GM12891 (cell line): Measurements from ENCODE around the gene UCHL3.

Experiments
- DNase-seq: peaks from one replicate; pipeline ENCODE4 v3.0.0; 2011; ENCODE audit warnings: low spot score; ENCODE audit not compliant: insufficient read length
- FAIRE-seq: peaks from 2 replicates; lab custom pipeline; 2011; peaks lifted over from hg19 to GRCh38; lab: Jason Lieb, UNC
- PAX5 ChIP-seq: IDR thresholded peaks from 2 replicates; pipeline ENCODE4 v1.6.1; 2011; ENCODE audit warnings: low read length, moderate library complexity, mild to moderate bottlenecking; ENCODE audit not compliant: insufficient read depth, severe bottlenecking
- POLR2A ChIP-seq: IDR thresholded peaks from 2 replicates; pipeline ENCODE4 v1.6.1; 2011; ENCODE audit warnings: low read depth, low read length, control low read depth
- POLR2AphosphoS5 ChIP-seq: IDR thresholded peaks from 2 replicates; pipeline ENCODE4 v1.6.1; 2011; ENCODE audit warnings: low read depth, low read length, control low read depth
- POU2F2 ChIP-seq: IDR thresholded peaks from 2 replicates; pipeline ENCODE4 v1.6.1; 2011; ENCODE audit warnings: low read depth, mild to moderate bottlenecking, control low read depth, low read length, moderate library complexity
- SPI1 ChIP-seq: IDR thresholded peaks from 2 replicates; pipeline ENCODE4 v1.6.1; 2011; ENCODE audit warnings: low read depth, low read length, control low read depth
- TAF1 ChIP-seq: IDR thresholded peaks from 2 replicates; pipeline ENCODE4 v1.6.1; 2011; ENCODE audit warnings: low read depth, low read length, control low read depth

The UCHL3 gene

GRCh38 chr13:75581874-75582640 is 32.5 kb downstream of the UCHL3 start:
- peak; percentile 40 for FAIRE-seq
- no peak for DNase-seq

DNA sequence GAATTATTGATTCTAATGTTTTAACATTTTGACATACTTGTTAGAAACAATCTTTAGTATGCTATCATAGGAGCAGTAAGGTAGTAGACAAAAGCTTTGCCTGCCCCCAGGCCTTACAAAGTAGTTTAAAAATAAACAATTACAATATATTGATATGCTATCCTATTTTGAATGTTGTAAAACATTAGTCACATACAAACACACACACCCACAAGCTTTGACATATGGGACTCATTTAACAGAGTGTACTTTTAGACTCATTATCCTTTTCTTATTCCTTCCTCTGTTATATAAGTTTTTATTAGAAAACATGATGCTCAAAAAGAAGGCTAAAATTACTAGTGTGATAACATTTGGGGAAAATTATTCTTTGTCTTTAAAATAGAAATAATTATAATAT is 33.5 kb downstream of the UCHL3 start:
- FAIRE-seq, result no peak
- no peak for TF ChIP-seq PAX5
- TF ChIP-seq TAF1, result no peak
- TF ChIP-seq SPI1, result no peak
- TF ChIP-seq POU2F2, result no peak
- TF ChIP-seq POLR2A, result no peak
- no peak for TF ChIP-seq POLR2AphosphoS5
- no peak for DNase-seq

More at GRCh38 chr13:75581874-75582640, 32.5 kb downstream of the UCHL3 start:
- TF ChIP-seq POLR2A (no peak), TAF1 (no peak), POLR2AphosphoS5 (no peak), POU2F2 (no peak), SPI1 (no peak), PAX5 (no peak)

GRCh38 chr13:75585153-75585552 is 35.6 kb downstream of the UCHL3 start:
- FAIRE-seq, result no peak
- no peak for DNase-seq
- no peak for TF ChIP-seq POLR2A
- TF ChIP-seq TAF1, result no peak
- no peak for TF ChIP-seq POU2F2
- no peak for TF ChIP-seq PAX5
- TF ChIP-seq SPI1, result no peak
- no peak for TF ChIP-seq POLR2AphosphoS5

- no peak for DNase-seq
- no peak for TF ChIP-seq POU2F2
- TF ChIP-seq POLR2A, result no peak
- no peak for TF ChIP-seq POLR2AphosphoS5
- no peak for TF ChIP-seq TAF1
- no peak for TF ChIP-seq PAX5
- no peak for TF ChIP-seq SPI1
- FAIRE-seq, result peak; percentile 41
Measured at GRCh38 chr13:75587679-75588078, 38.1 kb downstream of the UCHL3 start.

DNA sequence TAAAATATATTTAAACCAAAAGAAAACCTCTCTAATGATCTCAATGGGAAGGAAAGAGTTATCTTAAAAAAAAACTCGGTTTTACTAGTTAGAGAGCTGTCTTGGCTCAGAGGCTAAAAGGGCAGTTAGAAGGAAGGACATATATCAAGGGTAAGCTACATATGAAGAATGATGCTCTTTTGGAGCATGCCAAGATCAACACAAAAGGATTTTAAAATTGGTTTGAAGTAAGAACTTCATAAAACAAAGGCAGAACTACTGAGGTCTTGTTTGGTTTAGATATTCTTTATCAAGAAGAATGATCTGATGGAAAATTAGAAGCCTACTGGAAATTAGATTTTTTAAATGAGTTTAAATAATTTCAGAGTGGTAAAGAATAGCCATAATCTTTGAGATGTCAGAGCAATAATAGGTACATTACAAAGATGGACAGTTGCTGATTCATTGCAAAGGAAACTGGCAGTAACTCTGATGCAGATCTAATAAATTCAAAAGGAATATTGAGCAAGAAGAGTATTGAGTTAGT is 47.1 kb downstream of the UCHL3 start:
- TF ChIP-seq POLR2A, result no peak
- no peak for TF ChIP-seq POU2F2
- TF ChIP-seq POLR2AphosphoS5, result no peak
- no peak for TF ChIP-seq PAX5
- TF ChIP-seq TAF1, result no peak
- TF ChIP-seq SPI1, result no peak
- no peak for DNase-seq
- no peak for FAIRE-seq

- TF ChIP-seq PAX5 (no peak), TAF1 (no peak), POU2F2 (no peak), POLR2A (no peak), POLR2AphosphoS5 (no peak), SPI1 (no peak)
- no peak for DNase-seq
- no peak for FAIRE-seq
Measured at GRCh38 chr13:75600371-75600770, 50.8 kb downstream of the UCHL3 start.

DNA sequence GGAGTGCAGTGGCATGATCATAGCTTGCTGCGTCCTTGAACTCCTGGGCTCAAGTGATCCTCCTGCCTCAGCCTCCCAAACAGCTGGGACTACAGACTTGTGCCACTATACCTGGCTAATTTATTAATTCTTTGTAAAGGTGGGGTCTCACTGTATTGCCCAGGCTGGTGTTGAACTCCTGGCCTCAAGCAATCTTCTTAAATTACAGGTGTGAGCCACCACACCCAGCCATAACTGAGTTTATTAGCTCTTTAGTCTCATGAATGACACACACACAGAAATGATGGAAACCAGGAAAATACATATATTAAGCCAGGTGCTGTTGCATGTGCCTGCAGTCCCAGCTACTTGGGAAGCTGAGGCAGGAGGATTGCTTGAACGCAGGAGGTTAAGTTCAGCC is 53.4 kb downstream of the UCHL3 start:
- TF ChIP-seq PAX5 (no peak), POLR2A (no peak), SPI1 (no peak), POLR2AphosphoS5 (no peak), TAF1 (no peak), POU2F2 (no peak)
- no peak for DNase-seq
- FAIRE-seq, result no peak

DNA sequence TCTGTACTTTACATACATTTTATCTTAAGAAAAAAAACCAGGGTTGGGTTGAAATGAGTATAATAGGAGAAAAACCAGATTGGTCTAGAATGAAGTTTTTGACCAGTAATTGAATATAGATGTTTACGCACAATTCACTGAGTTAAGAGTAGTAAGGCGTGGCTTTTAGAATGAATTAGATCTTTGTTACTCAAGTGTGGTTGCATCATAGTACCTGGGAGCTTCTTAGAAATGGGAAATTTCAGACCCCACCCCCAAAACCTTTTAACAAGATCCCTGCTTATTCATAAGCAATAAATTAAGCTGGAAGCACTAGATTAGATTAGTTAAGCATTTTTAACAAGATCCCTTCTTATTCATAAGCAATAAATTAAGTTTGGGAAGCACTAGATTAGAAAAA is 57.9 kb downstream of the UCHL3 start:
- DNase-seq (no peak), FAIRE-seq (no peak)
- no peak for TF ChIP-seq POLR2AphosphoS5
- no peak for TF ChIP-seq PAX5
- TF ChIP-seq POU2F2, result no peak
- no peak for TF ChIP-seq TAF1
- TF ChIP-seq POLR2A, result no peak
- no peak for TF ChIP-seq SPI1

DNA sequence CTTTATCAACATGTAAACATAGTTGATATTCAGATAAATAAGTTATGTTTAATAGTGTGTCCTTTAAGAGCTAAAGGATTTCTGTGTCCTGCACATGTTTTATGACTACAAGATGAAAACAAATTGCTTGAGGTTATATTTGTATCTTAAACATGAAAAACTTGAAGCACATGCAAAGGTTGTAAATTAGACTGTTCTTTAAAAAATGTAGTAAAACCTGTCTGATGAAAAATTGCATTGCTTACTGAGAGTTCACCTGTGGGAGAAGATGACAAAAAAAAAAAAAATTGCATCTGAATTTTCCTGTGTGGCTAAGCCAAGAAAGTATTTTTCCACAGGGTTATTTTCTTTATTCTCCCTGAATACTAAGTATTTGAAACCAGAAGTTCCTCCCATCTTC is 60.9 kb downstream of the UCHL3 start:
- TF ChIP-seq SPI1 (no peak), POU2F2 (no peak), PAX5 (no peak), POLR2AphosphoS5 (no peak), POLR2A (no peak), TAF1 (no peak)
- no peak for DNase-seq
- no peak for FAIRE-seq

- TF ChIP-seq POLR2AphosphoS5 (no peak), PAX5 (no peak), POLR2A (no peak), TAF1 (no peak), SPI1 (no peak), POU2F2 (no peak)
- FAIRE-seq (no peak), DNase-seq (no peak)
Measured at GRCh38 chr13:75612354-75612753, 62.8 kb downstream of the UCHL3 start.
